Measurements from ENCODE around the gene CLEC2A. TPM values are rescaled to one million over a fixed set of nuclear protein-coding genes. Genes with fewer than 3 reads are reported as not detected.

The CLEC2A gene
- polyA plus RNA-seq, 4 donors = not detected

GRCh38 chr12:9944391-9944790 is 12.2 kb upstream of the CLEC2A start:
- DNase-seq (no peak), FAIRE-seq (no peak)
- Histone ChIP-seq H3K4me1 (ENCODE audit: control insufficient read depth in 3 of 3, insufficient read depth in 2 of 3, low read depth in 1 of 3, low read length in 2 of 3) (no peaks in the 10 kb centered on the region), H3K4me3 (ENCODE audit: low read depth in 1 of 3, low read length in 3 of 3) (no peak overlapping the region), H3K27ac (ENCODE audit: low read depth in 1 of 3, low read length in 2 of 3) (no peak overlapping the region), H3K27me3 (ENCODE audit: control insufficient read depth in 3 of 3, insufficient read depth in 3 of 3, low read length in 3 of 3) (peaks cover 0 to 5% (median 0%) of the 10 kb centered on the region in 3 donors), H3K36me3 (ENCODE audit: control insufficient read depth in 3 of 3, insufficient read depth in 2 of 3, low read depth in 1 of 3, low read length in 3 of 3) (no peaks in the 10 kb centered on the region), H3K9me3 (ENCODE audit: control insufficient read depth in 2 of 2, insufficient read depth in 1 of 2, low read depth in 1 of 2, low read length in 1 of 2) (no peaks in the 10 kb centered on the region)
- WGBS, 3 donors = 55 to 57% (median 56%) methylated on average over 2 of the region's 2 CpGs

- WGBS, 3 donors = 47 to 52% (median 50%) methylated on average over 19 of the region's 19 CpGs
- H3K9me3 ChIP-seq (ENCODE audit: control insufficient read depth in 2 of 2, insufficient read depth in 1 of 2, low read depth in 1 of 2, low read length in 1 of 2) = no peaks in the 10 kb centered on the region
- H3K27me3 ChIP-seq (ENCODE audit: control insufficient read depth in 3 of 3, insufficient read depth in 3 of 3, low read length in 3 of 3) = peaks cover 0 to 5% (median 0%) of the 10 kb centered on the region in 3 donors
- H3K4me1 ChIP-seq (ENCODE audit: control insufficient read depth in 3 of 3, insufficient read depth in 2 of 3, low read depth in 1 of 3, low read length in 2 of 3) = no peaks in the 10 kb centered on the region
- DNase-seq (no peak), FAIRE-seq (no peak)
- no peaks in the 10 kb centered on the region for H3K36me3 ChIP-seq (ENCODE audit: control insufficient read depth in 3 of 3, insufficient read depth in 2 of 3, low read depth in 1 of 3, low read length in 3 of 3)
- H3K27ac ChIP-seq (ENCODE audit: low read depth in 1 of 3, low read length in 2 of 3) = no peak overlapping the region
- H3K4me3 ChIP-seq (ENCODE audit: low read depth in 1 of 3, low read length in 3 of 3) = no peak overlapping the region
Measured at GRCh38 chr12:9943240-9943639, 11.1 kb upstream of the CLEC2A start.

GRCh38 chr12:9941838-9942237 is 9.7 kb upstream of the CLEC2A start:
- no peak for DNase-seq
- no peaks in the 10 kb centered on the region for H3K36me3 ChIP-seq (ENCODE audit: control insufficient read depth in 3 of 3, insufficient read depth in 2 of 3, low read depth in 1 of 3, low read length in 3 of 3)
- 59 to 80% (median 60%) methylated on average over 1 of the region's 1 CpG for whole genome bisulfite sequencing, 3 donors
- H3K9me3 ChIP-seq (ENCODE audit: control insufficient read depth in 2 of 2, insufficient read depth in 1 of 2, low read depth in 1 of 2, low read length in 1 of 2) = no peaks in the 10 kb centered on the region
- H3K27ac ChIP-seq (ENCODE audit: low read depth in 1 of 3, low read length in 2 of 3) = no peak overlapping the region
- H3K4me1 ChIP-seq (ENCODE audit: control insufficient read depth in 3 of 3, insufficient read depth in 2 of 3, low read depth in 1 of 3, low read length in 2 of 3) = no peaks in the 10 kb centered on the region
- no peak overlapping the region for H3K4me3 ChIP-seq (ENCODE audit: low read depth in 1 of 3, low read length in 3 of 3)
- no peak for FAIRE-seq
- peaks cover 0 to 5% (median 0%) of the 10 kb centered on the region in 3 donors for H3K27me3 ChIP-seq (ENCODE audit: control insufficient read depth in 3 of 3, insufficient read depth in 3 of 3, low read length in 3 of 3)

GRCh38 chr12:9940375-9940774 is 8.2 kb upstream of the CLEC2A start:
- no peaks in the 10 kb centered on the region for H3K4me1 ChIP-seq (ENCODE audit: control insufficient read depth in 3 of 3, insufficient read depth in 2 of 3, low read depth in 1 of 3, low read length in 2 of 3)
- no peak overlapping the region for H3K27ac ChIP-seq (ENCODE audit: low read depth in 1 of 3, low read length in 2 of 3)
- H3K4me3 ChIP-seq (ENCODE audit: low read depth in 1 of 3, low read length in 3 of 3) = no peak overlapping the region
- H3K9me3 ChIP-seq (ENCODE audit: control insufficient read depth in 2 of 2, insufficient read depth in 1 of 2, low read depth in 1 of 2, low read length in 1 of 2) = no peaks in the 10 kb centered on the region
- FAIRE-seq (no peak), DNase-seq (no peak)
- WGBS, 3 donors = 33 to 43% (median 41%) methylated on average over 2 of the region's 2 CpGs
- no peaks in the 10 kb centered on the region for H3K36me3 ChIP-seq (ENCODE audit: control insufficient read depth in 3 of 3, insufficient read depth in 2 of 3, low read depth in 1 of 3, low read length in 3 of 3)
- H3K27me3 ChIP-seq (ENCODE audit: control insufficient read depth in 3 of 3, insufficient read depth in 3 of 3, low read length in 3 of 3) = peaks cover 0 to 5% (median 0%) of the 10 kb centered on the region in 3 donors

GRCh38 chr12:9936591-9936990 is 4.4 kb upstream of the CLEC2A start:
- H3K4me1 ChIP-seq (ENCODE audit: control insufficient read depth in 3 of 3, insufficient read depth in 2 of 3, low read depth in 1 of 3, low read length in 2 of 3) = no peaks in the 10 kb centered on the region
- H3K36me3 ChIP-seq (ENCODE audit: control insufficient read depth in 3 of 3, insufficient read depth in 2 of 3, low read depth in 1 of 3, low read length in 3 of 3) = no peaks in the 10 kb centered on the region
- FAIRE-seq = no peak
- 60 to 73% (median 65%) methylated on average over 10 of the region's 10 CpGs for WGBS, 3 donors
- H3K9me3 ChIP-seq (ENCODE audit: control insufficient read depth in 2 of 2, insufficient read depth in 1 of 2, low read depth in 1 of 2, low read length in 1 of 2) = no peaks in the 10 kb centered on the region
- DNase-seq = no peak
- no peaks in the 10 kb centered on the region for H3K27me3 ChIP-seq (ENCODE audit: control insufficient read depth in 3 of 3, insufficient read depth in 3 of 3, low read length in 3 of 3)
- H3K27ac ChIP-seq (ENCODE audit: low read depth in 1 of 3, low read length in 2 of 3) = no peak overlapping the region
- no peak overlapping the region for H3K4me3 ChIP-seq (ENCODE audit: low read depth in 1 of 3, low read length in 3 of 3)

- Histone ChIP-seq H3K4me1 (ENCODE audit: control insufficient read depth in 3 of 3, insufficient read depth in 2 of 3, low read depth in 1 of 3, low read length in 2 of 3) (no peaks in the 10 kb centered on the region), H3K27ac (ENCODE audit: low read depth in 1 of 3, low read length in 2 of 3) (no peak overlapping the region), H3K9me3 (ENCODE audit: control insufficient read depth in 2 of 2, insufficient read depth in 1 of 2, low read depth in 1 of 2, low read length in 1 of 2) (no peaks in the 10 kb centered on the region), H3K27me3 (ENCODE audit: control insufficient read depth in 3 of 3, insufficient read depth in 3 of 3, low read length in 3 of 3) (no peaks in the 10 kb centered on the region), H3K4me3 (ENCODE audit: low read depth in 1 of 3, low read length in 3 of 3) (no peak overlapping the region), H3K36me3 (ENCODE audit: control insufficient read depth in 3 of 3, insufficient read depth in 2 of 3, low read depth in 1 of 3, low read length in 3 of 3) (no peaks in the 10 kb centered on the region)
- 90 to 100% (median 96%) methylated on average over 2 of the region's 2 CpGs for WGBS, 3 donors
- FAIRE-seq (no peak), DNase-seq (no peak)
Measured at GRCh38 chr12:9935026-9935425, 2.9 kb upstream of the CLEC2A start.

- FAIRE-seq = no peak
- H3K4me1 ChIP-seq (ENCODE audit: control insufficient read depth in 3 of 3, insufficient read depth in 2 of 3, low read depth in 1 of 3, low read length in 2 of 3) = no peaks in the 10 kb centered on the region
- WGBS, 3 donors = 91 to 96% (median 92%) methylated on average over 2 of the region's 2 CpGs
- no peak overlapping the region for H3K4me3 ChIP-seq (ENCODE audit: low read depth in 1 of 3, low read length in 3 of 3)
- H3K27ac ChIP-seq (ENCODE audit: low read depth in 1 of 3, low read length in 2 of 3) = no peak overlapping the region
- no peak for DNase-seq
- no peaks in the 10 kb centered on the region for H3K27me3 ChIP-seq (ENCODE audit: control insufficient read depth in 3 of 3, insufficient read depth in 3 of 3, low read length in 3 of 3)
- no peaks in the 10 kb centered on the region for H3K36me3 ChIP-seq (ENCODE audit: control insufficient read depth in 3 of 3, insufficient read depth in 2 of 3, low read depth in 1 of 3, low read length in 3 of 3)
- H3K9me3 ChIP-seq (ENCODE audit: control insufficient read depth in 2 of 2, insufficient read depth in 1 of 2, low read depth in 1 of 2, low read length in 1 of 2) = no peaks in the 10 kb centered on the region
Measured at GRCh38 chr12:9933958-9934357, 1.8 kb upstream of the CLEC2A start.

GRCh38 chr12:9931245-9931644 is 925 bp downstream of the CLEC2A start:
- H3K4me3 ChIP-seq (ENCODE audit: low read depth in 1 of 3, low read length in 3 of 3) = no peak overlapping the region
- no peaks in the 10 kb centered on the region for H3K27me3 ChIP-seq (ENCODE audit: control insufficient read depth in 3 of 3, insufficient read depth in 3 of 3, low read length in 3 of 3)
- H3K36me3 ChIP-seq (ENCODE audit: control insufficient read depth in 3 of 3, insufficient read depth in 2 of 3, low read depth in 1 of 3, low read length in 3 of 3) = no peaks in the 10 kb centered on the region
- no peak overlapping the region for H3K27ac ChIP-seq (ENCODE audit: low read depth in 1 of 3, low read length in 2 of 3)
- no peaks in the 10 kb centered on the region for H3K4me1 ChIP-seq (ENCODE audit: control insufficient read depth in 3 of 3, insufficient read depth in 2 of 3, low read depth in 1 of 3, low read length in 2 of 3)
- peak; percentile 33 for FAIRE-seq
- H3K9me3 ChIP-seq (ENCODE audit: control insufficient read depth in 2 of 2, insufficient read depth in 1 of 2, low read depth in 1 of 2, low read length in 1 of 2) = no peaks in the 10 kb centered on the region
- 60 to 77% (median 60%) methylated on average over 3 of the region's 3 CpGs for WGBS, 3 donors
- no peak for DNase-seq

- no peak for FAIRE-seq
- WGBS, 3 donors = 86 to 93% (median 93%) methylated on average over 3 of the region's 3 CpGs
Measured at GRCh38 chr12:9928607-9929006, 3.6 kb downstream of the CLEC2A start.

More at GRCh38 chr12:9928607-9929006, 3.6 kb downstream of the CLEC2A start:
- Histone ChIP-seq H3K27ac (ENCODE audit: low read depth in 1 of 3, low read length in 2 of 3) (no peak overlapping the region), H3K36me3 (ENCODE audit: control insufficient read depth in 3 of 3, insufficient read depth in 2 of 3, low read depth in 1 of 3, low read length in 3 of 3) (no peaks in the 10 kb centered on the region), H3K27me3 (ENCODE audit: control insufficient read depth in 3 of 3, insufficient read depth in 3 of 3, low read length in 3 of 3) (no peaks in the 10 kb centered on the region), H3K9me3 (ENCODE audit: control insufficient read depth in 2 of 2, insufficient read depth in 1 of 2, low read depth in 1 of 2, low read length in 1 of 2) (no peaks in the 10 kb centered on the region), H3K4me3 (ENCODE audit: low read depth in 1 of 3, low read length in 3 of 3) (no peak overlapping the region), H3K4me1 (ENCODE audit: control insufficient read depth in 3 of 3, insufficient read depth in 2 of 3, low read depth in 1 of 3, low read length in 2 of 3) (no peaks in the 10 kb centered on the region)
- DNase-seq = no peak
